Stimulated activated CD4-positive, alpha-beta T cell treated with anti-CD3 and anti-CD28 coated beads, Interleukin-15, amount 100 ng/mL, for 48 hours (primary cell): ENCODE data around the gene TMEM38B.
"Not testable (repeated sequence)": the region's sequence is repeated elsewhere in the genome, so short reads cannot be mapped to it uniquely, and the experiment has no call there.

Source experiments
- DNase-seq, 2 donors: peaks; one replicate each; pipeline ENCODE4 v3.0.0-alpha.2; 2020; ENCODE audit warnings: low read depth in 2 of 2

Gene TMEM38B

DNA sequence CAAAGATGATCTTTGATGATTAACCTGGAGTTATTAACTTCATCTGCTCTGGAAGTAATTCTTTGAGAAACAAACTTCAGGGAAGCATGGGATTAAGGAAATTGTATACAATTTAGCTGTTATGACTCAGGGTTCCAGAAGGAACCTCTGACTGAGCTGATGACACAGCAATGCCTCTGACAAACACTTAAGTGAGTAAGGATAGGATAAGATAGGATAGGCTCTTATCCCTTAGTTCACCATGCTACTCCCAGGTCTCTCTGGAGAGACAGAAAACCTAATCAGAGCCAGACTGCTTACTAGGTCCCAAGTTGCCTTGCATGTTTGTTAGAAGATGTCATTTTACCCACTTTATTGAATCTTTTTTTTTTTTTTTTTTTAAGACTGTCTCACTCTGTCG, 12.6 kb upstream of the TMEM38B start:
- no peak for DNase-seq

DNA sequence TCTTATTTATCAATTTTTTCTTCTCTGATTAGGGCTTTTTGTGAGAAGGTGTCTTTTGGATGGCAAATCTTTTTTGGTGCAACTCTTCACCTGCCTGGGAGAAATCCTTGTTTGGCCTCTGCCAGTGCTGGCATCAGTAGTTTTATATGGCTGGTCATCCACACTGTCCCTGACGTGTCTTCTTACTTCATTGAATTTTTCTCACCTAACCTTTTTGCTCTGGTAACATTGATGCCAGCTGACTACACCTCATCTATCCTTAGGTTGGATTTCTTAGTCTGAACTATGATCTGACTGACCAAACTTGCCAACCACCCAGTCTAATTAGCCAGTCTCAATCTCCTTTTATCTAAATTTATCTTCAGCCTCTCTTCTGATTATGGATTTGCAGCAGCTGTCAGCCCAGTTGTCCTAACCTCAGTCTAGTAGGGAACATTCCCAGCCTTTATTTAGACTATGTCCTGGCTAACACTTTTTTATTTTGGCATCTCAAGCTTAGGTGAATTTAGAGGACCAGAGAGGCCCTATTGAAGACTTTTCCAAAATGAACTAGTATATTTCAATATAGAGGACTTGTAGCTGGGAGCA, 10.6 kb upstream of the TMEM38B start:
- DNase-seq, result no peak

DNA sequence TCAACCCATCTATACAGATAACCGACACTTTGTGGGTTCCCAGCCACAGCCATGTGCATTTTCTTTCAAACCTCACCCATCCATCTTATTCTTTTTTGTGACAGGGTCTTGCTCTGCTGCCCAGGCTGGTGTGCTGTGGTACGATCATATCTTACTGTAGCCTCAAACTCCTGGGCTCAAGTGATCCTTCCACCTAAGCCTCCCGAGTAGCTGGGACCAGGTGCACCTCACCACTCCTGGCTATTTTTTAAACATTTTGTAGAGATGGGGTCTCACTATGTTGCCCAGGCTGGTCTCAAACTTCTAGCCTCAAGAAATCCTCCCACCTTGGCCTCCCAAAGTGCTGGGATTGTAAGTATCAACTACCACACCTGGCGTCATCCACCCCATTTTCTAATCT, 7.4 kb upstream of the TMEM38B start:
- DNase-seq, result no peak

DNA sequence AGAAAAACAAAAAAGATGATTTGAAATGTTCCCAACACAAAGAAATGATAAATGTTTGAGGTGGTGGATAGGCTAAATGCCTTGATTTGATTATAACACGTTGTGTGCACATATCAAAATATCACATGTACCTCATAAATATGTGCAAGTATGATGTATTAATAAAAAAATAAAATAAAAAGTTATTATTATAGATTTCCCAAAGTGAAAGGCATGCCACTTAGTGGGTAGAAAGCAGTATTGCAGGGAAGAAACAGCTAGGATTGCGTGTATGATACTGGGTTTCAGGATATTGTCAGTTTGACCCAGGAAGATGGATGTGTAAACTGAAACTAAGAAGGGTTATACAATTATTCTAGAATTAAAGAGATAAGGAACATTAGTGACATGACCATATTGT, 3.6 kb upstream of the TMEM38B start:
- DNase-seq, result no peak

DNA sequence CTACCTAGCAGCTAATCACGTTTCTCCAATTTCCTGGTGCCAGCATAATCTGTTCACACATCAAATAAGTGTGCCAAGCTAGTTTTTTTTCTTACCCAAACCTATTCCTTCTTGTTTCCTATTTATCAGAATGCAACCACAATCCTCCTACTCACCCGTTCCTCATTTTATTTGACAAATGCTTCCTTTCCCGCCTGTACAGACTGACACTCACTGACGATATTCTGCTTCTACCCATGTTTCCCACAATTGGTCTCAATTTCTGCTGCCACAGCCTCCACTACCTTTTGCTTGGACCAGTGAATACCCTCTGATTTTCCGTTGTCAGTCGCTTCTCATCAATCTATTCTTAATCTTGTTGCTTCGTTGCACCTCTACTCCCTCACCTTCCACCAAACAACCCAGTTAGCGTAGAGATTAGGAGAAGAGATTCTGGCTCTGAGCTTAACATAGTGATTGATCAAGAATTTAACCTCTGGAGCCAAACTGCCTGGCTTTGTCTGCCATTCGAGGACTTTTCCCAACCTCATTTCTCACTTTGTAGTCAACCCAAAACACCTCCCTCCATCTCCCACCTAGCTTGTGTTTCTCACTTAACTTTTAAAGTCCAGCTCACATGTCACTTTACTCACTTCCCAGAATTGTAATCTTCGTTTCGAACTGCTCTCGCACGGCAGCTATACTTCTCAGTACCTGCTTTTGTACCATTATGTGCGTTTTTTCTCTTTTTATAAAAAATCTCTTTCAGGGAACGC, 729 bp upstream of the TMEM38B start:
- DNase-seq, result no peak

DNA sequence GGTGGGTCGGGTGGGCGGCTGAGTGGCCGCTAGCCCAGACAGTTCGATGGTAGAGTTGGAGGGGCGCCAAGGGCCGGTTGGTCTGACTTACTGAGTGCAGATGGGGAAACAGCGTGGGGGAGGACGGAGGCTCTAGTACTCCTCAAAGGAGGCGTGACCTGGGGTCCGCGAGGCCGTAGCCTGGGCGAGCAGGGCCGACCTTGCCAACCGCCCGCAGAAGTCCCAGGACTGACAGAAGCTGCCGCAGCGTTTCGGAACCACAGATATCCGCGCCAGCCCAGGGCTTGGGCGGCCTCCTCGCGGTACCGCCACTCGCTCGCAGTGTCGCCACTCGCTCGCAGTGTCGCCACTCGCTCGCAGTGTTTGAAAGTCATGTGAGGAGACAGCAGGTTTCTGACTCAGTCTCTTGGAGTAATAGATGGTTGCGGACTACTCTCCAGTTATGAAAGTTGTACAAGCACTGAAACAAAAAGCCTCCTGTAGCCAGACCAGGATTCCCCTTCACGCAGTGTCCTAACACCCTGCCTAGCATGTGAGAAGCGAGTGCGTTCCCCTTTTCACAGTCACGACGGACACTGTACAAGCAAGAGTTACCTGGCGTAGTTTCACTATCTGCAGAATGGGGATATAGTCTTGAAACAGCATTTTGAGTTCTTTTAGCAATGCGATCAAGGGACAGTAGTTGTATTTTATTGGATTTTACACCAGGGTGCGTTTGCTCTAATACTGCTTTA, 674 bp downstream of the TMEM38B start:
- DNase-seq, result peak; percentile 24 to 27

DNA sequence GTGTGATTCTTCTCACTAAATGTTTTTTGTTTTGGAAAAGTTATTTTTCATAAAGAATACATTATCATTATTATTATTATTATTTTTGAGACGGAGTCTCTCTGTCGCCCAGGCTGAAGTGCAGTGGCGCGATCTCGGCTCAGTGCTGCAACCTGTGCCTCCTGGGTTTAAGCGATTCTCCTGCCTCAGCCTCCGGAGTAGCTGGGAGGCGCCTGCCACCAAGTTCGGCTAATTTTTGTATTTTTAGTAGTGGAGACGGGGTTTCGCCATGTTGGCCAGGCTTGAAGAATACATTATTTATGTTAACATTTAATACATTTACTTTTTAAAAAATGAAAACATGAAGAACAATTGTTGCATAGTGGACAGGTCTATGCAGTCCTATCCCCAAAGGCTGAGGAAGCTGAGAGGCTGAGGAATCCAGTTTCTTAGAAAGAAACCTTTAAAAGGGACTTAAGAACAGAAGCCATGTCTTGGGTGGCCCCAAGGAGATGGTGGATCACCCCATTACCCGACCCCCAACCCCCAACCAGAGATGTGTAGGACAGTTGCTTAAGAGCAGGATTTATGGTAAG, 2.0 kb downstream of the TMEM38B start:
- no peak for DNase-seq

DNA sequence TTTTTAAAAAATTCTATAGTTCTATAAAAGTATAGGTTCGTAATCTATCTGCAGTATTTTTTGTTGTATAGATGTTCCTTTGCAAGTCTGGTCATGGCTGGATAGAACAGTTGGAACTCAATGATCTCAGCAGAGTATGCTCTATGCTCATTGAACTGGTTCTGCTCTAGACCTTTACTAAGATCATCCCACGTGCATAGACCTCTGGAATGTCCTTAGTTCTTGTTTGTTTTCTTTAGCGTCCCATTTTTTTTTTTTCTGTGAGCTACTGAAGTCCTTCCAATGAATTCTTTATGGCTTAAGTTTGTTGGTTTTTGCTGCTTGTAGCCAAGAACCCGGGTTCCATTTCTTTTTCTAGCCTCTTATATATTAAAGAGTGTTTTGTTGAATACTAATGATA, 3.5 kb downstream of the TMEM38B start:
- DNase-seq, result no peak

DNA sequence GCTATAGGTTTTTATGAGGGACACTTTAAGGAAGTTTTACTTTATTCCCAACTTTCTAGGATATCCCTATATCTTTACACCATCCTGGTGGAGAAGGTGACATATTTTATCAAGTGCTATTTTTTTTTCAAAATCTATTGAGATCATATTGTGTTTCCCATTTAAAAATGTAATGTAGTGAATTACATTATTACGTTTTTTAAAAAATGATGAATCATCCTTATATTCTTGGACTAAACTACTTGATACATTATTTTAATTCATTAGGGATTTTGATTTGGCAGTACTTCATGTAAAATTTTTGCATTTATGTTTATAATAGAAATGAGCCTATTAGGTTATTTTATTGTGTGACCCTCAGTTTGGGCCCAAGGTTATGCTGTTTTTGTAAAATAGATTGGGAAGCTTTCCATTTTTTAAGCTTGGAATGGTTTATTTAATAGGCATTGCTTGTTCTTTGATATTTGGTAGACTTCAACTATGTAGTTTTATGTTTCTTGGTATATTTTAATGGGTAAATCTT, 4.1 kb downstream of the TMEM38B start:
- no peak for DNase-seq

DNA sequence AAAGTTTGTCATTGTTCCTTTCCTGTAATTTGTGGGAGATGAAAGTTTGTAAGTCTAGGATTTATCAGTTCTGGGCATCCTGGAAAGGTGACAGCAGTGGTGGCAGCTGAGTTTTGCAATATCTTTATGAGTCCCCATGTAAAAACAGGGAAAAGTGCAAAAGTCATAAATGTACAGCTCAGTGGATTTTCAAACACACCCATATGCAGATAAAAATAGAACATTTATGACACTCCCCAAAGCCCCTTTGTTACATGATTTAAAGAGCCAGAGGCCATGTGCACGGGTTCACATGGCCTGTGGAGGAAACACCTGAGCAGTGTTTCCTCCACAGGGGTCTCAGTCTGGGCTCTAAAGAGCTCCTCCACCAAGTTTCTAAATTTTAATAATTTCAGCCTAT, 6.3 kb downstream of the TMEM38B start:
- DNase-seq, result no peak

DNA sequence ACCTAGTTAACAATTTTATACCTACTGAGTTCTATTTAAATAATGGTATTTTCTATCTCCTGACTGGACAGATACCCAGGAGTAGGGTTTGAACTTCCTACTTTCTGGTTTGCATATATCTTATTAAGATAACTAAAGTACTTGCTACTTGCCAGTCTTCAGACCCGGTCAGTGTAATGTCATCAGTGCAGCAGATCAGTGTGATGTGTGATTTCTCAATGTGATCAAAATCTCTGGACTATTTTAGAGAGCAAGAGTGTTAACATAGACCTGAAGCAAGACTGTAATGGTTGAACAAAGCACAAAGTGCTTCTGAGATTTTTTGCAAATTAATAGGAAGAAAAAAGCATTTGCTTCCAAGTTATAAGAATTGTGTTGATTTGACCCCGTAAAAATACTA, 6.8 kb downstream of the TMEM38B start:
- DNase-seq, result no peak

DNA sequence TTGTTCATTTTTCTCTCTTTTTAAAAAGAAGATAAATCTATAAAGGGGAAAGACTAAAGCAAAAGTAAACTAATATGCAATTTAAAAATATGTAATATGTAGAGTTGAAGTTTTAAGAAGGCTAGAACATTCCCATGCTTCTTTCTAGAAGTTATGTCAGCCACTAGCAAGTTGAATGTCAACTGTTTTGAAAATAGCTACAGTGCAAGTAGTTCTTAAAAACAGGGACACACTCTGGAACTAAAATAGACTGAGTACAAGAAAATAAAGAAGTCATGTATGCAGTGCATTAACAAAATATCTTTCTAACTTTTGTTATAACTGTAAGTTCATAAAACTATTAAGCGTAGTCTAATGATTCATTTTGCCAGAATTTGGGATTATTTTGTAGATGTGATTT, 7.9 kb downstream of the TMEM38B start:
- DNase-seq, result no peak

DNA sequence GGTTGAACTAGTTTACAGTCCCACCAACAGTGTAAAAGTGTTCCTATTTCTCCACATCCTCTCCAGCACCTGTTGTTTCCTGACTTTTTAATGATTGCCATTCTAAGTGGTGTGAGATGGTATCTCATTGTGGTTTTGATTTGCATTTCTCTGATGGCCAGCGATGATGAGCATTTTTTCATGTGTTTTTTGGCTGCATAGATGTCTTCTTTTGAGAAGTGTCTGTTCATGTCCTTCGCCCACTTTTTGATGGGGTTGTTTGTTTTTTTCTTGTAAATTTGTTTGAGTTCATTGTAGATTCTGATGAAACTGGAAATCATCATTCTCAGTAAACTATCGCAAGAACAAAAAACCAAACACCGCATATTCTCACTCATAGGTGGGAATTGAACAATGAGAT, 9.3 kb downstream of the TMEM38B start:
- not testable (repeated sequence) for DNase-seq

DNA sequence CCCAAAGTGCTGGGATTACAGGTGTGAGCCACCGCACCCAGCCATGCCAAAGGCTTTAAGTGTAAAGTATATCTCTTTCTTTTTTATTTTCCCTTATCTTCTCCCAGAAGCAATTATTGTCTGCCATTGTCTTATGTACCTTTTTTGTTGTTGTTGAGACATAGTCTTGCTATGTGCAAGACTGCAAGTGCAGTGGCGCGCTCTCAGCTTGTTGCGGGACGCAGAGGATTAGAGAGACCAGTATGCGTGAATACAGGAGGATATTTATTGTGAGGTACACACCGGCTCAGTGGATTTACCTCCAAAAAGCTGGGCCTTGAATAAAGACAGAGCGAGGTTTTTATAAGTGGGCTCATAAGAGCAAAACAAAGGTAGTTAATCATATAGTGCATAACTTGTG, 11.8 kb downstream of the TMEM38B start:
- no peak for DNase-seq

DNA sequence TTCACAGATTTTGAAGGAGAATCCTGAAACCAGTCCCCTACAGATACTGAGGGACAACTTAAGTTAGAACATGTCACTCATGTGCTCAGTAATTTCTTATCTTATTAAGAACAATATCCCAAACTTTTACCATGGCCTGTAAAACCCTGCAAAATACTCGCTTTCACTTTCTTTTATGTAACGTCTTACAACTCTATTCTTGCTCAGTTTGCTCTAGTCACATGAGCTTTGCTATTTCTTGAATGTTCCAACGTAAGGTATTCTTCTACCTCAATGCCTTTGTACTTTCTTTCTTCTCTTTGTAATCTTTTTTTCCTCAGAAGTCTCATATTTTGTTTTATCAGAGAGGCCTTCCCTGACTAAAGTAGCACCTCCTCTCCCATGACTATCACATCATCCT, 14.1 kb downstream of the TMEM38B start:
- DNase-seq, result no peak

DNA sequence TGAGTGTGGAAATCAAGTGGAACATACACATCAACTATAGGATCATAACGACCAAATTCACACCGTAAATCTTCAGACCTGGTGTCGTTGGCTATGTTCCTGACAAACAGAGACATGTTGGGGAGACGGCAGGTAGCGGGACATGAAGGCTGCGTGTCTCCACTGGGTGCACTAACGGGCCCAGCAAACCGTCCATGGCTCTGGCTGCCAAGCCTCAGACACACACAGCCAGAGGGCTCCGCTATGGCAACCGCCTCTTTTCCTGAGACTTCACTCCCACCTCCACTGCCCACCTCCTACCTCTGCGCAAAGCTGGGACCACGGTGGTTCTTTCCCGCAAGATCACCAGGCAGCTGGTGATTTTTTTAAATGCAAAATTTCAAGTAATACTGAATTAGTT, 16.3 kb downstream of the TMEM38B start:
- no peak for DNase-seq

DNA sequence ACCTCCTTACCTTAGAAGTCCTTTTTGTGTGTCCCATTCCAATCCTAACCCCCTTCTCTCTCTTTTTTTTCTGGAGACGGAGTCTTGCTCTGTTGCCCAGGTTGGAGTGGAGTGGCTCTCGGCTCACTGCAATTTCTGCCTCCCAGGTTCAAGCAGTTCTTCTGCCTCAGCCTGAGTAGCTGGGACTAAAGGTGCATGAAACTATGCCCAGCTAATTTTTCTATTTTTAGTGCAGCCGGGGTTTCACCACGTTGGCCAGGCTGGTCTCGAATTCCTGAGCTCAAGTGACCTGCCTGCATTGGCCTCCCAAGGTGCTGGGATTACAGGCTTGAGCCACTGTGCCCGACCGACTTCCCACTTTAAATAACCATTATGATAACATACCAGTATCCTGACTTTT, 17.5 kb downstream of the TMEM38B start:
- DNase-seq, result no peak

DNA sequence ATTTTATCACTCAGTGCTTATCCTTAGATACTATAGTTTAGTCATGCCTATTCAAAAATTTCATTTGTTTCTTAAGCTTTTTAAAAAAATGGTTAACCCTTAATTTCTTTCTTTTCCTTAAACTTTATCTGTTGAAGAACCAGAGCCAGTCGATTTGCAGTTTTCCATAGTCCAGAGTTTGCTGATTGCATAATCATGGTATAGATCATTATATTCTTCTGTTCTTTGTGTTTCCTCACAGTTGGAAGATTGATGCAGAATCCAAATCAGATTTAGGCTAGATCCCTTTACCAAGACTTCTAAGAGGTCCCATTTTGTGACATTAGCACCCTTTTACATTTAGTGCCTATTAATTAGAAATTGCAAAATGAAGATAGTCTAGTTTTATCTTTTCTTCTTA, 18.0 kb downstream of the TMEM38B start:
- no peak for DNase-seq

DNA sequence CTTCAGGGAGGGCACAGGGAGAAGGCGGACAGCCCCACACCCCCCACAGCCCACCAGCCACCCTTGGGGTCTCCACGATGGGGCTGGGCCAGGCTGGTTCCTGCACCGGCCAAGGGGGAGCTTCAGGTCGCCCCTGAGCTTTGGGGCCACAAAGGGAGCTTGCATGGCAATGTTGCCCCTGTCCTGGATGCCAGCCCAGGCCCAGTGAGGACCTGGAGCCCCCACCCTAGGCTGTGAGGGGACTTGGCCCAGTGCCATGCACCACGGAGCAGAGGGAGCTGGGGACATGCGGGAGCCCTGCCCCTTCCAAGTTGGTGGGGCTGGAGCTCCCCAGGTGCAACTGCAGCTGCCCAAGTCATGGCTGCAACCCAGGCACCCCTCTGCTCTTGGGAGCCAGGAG, 18.4 kb downstream of the TMEM38B start:
- DNase-seq, result no peak

DNA sequence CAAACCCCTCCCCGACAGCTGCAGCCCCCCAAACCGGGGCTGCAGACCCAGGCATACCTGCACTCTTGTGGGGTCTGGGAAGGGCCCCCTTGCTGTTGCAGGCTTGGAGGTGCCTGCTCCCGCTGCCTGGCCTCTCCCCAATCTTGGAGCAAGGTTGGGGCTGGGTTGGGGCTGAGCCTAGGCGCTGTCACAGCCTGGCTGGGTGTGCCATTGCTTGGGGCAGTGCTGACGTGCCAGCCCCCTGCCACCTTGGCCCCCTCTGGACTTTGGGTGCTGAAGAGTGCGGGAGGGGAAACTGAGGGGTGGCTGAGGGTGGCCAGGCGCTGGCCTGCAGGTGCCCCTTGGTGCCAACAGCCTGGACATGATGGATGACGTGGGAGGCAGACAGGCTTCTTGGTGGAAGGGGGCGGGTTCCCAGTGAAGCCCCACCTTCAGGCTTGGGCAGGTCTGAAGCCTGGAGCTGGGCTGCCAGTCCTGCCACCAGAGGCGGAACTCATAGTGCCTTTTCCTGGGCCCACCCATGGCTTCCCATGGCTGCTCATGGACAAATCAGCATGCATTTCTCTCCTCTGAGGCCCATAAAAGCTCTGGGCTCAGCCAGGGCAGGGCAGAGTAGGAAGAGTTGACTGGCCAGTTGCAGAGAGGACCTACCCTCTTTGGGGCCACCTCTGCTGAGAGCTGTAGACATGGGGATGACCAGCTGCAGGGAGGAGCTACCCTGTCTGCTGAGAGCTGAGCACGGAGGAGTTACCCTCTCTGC, 19.1 kb downstream of the TMEM38B start:
- DNase-seq, result no peak

DNA sequence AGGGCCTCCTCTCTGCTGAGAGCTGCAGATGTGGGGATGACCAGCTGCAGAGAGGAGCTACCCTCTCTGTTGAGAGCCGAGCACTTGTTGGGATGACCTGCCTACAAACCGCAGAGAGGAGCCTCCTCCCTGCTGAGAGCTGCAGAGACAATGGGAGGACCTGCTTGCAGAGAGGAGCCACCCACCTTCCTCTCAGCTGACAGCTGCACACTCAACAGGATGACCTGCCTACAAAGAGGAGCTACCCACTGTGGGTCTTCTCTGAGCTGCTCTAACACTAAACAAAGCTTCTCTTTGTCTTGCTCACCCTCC, 19.6 kb downstream of the TMEM38B start:
- DNase-seq, result no peak

DNA sequence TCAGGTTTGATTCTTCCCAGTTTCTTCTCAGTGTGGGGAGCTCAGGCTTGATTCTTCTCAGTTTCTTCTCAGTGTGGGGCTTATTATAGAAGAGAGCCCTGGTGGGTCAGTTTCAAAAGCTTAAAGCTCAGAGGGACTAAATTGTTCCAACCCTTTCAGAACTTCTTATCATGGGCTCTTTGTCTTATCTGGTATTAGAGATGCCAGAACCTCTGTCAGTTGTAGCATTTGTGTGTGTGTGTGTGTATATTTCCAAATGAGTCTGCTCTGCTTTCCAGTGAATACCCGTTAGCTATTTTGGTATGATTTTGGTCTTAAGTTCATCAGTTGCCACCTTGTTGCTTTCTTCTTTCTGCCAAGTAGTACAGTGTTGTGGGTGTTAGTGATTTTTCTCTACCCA, 21.8 kb downstream of the TMEM38B start:
- DNase-seq, result no peak
